Endothelial cell of umbilical vein (primary cell): ENCODE measurements around the gene MC5R. TPM values are rescaled to one million over a fixed set of nuclear protein-coding genes. Genes with fewer than 3 reads are reported as not detected.

Source experiments
- Bru-seq: library from RNA; stranded (reverse); fragments of 400-500 nt; gene quantifications from one replicate; lab custom pipeline; 2021; lab: Mats Ljungman, UMichigan
- BruChase-seq, 2 experiments: library from RNA; stranded (reverse); fragments of 400-500 nt; gene quantifications; one replicate each; lab custom pipeline; 2021; lab: Mats Ljungman, UMichigan
- BruUV-seq: library from RNA; stranded (reverse); fragments of 400-500 nt; replicated peaks from 2 replicates; lab custom pipeline; 2021; lab: Mats Ljungman, UMichigan
- CTCF ChIA-PET: fragments of 300-600, 350-600 bp; sonication (Branson Sonifier 250); formaldehyde crosslinking; loops from one replicate; lab custom pipeline; 2021; ENCODE audit warnings: antibody characterized with exemption, inconsistent platforms; lab: Charles Lee
- POLR2A ChIA-PET: fragments of 300-600, 350-600 bp; sonication (Branson Sonifier 250); formaldehyde crosslinking; loops from one replicate; lab custom pipeline; 2021; ENCODE audit warnings: antibody characterized with exemption, inconsistent platforms; lab: Charles Lee
- DNase-seq: peaks from one replicate; pipeline ENCODE4 v3.0.0-alpha.2; 2011; ENCODE audit warnings: low read depth, low spot score
- FAIRE-seq: peaks from 2 replicates; lab custom pipeline; 2011; peaks lifted over from hg19 to GRCh38; lab: Jason Lieb, UNC
- H2AFZ ChIP-seq: 2 replicates; pipeline ENCODE4 v1.6.0; 2012; ENCODE audit warnings: low read depth, low read length, control low read depth, inconsistent platforms
- H3K27ac ChIP-seq: 2 replicates; pipeline ENCODE4 v1.5.1; 2011; ENCODE audit warnings: low read depth, mild to moderate bottlenecking, control low read depth, low read length, moderate library complexity; ENCODE audit not compliant: insufficient read depth
- H3K27me3 ChIP-seq, 2 experiments: 2 replicates each; pipeline versions ENCODE4 v1.6.0 to v1.6.1; 2011; ENCODE audit warnings: low read length in 2 of 2, mixed read lengths in 1 of 2; ENCODE audit not compliant: control insufficient read depth in 2 of 2, insufficient read depth in 2 of 2
- H3K36me3 ChIP-seq, 2 experiments: 2 replicates in 1 of 2; 3 replicates in 1 of 2; pipeline ENCODE4 v1.5.1; 2011; ENCODE audit warnings: low read length in 2 of 2, mild to moderate bottlenecking in 1 of 2, moderate library complexity in 1 of 2; ENCODE audit not compliant: control insufficient read depth in 2 of 2, insufficient read depth in 2 of 2; ENCODE audit errors: extremely low read depth in 1 of 2
- H3K4me1 ChIP-seq: 3 replicates; pipeline ENCODE4 v1.5.1; 2011; ENCODE audit warnings: mild to moderate bottlenecking, low read length; ENCODE audit not compliant: control insufficient read depth, insufficient read depth; ENCODE audit errors: extremely low read depth
- H3K4me2 ChIP-seq: 2 replicates; pipeline ENCODE4 v1.6.1; 2011; ENCODE audit warnings: low read length, control low read depth, mixed read lengths; ENCODE audit not compliant: insufficient read depth
- H3K4me3 ChIP-seq, 3 experiments: fragments of 200-600 bp in 1 of 3; sonication (generic), shearing (Covaris generic) in 1 of 3; replicated peaks in 1 of 3; 2 replicates each; pipeline ENCODE4 v1.5.1; 2011 to 2016; ENCODE audit warnings: control low read depth in 3 of 3, low read length in 3 of 3, mild to moderate bottlenecking in 2 of 3, inconsistent platforms in 1 of 3, low read depth in 1 of 3, moderate library complexity in 1 of 3; ENCODE audit not compliant: insufficient read depth in 1 of 3
- H3K79me2 ChIP-seq: 2 replicates; pipeline ENCODE4 v1.6.0; 2012; ENCODE audit warnings: low read length, inconsistent platforms; ENCODE audit not compliant: control insufficient read depth, insufficient read depth
- H3K9ac ChIP-seq: replicated peaks from 2 replicates; pipeline ENCODE3; 2011; ENCODE audit warnings: low read length, control low read depth; ENCODE audit not compliant: insufficient read depth; ENCODE audit errors: extremely low read depth
- H3K9me1 ChIP-seq: replicated peaks from 3 replicates; pipeline ENCODE4 v1.6.0; 2011; ENCODE audit warnings: mild to moderate bottlenecking, low read length; ENCODE audit not compliant: control insufficient read depth, insufficient read depth; ENCODE audit errors: extremely low read depth
- H3K9me3 ChIP-seq: replicated peaks from 2 replicates; pipeline ENCODE4 v1.5.1; 2012; ENCODE audit warnings: low read length, inconsistent platforms; ENCODE audit not compliant: control insufficient read depth, insufficient read depth
- H4K20me1 ChIP-seq: replicated peaks from 2 replicates; pipeline ENCODE3; 2011; ENCODE audit warnings: mild to moderate bottlenecking, low read length; ENCODE audit not compliant: control insufficient read depth, insufficient read depth; ENCODE audit errors: extremely low read depth
- EZH2 ChIP-seq: IDR thresholded peaks from 2 replicates; pipeline ENCODE4 v1.6.1; 2012; ENCODE audit warnings: borderline replicate concordance, low read depth, mild to moderate bottlenecking, moderate library complexity, low read length, inconsistent platforms; ENCODE audit not compliant: severe bottlenecking
- FOS ChIP-seq: IDR thresholded peaks from 2 replicates; pipeline ENCODE4 v1.6.1; 2011; ENCODE audit warnings: mild to moderate bottlenecking, low read length, moderate library complexity, borderline replicate concordance; ENCODE audit not compliant: insufficient read depth
- GATA2 ChIP-seq: IDR thresholded peaks from 2 replicates; pipeline ENCODE4 v1.7.0; 2011; ENCODE audit warnings: low read depth, mild to moderate bottlenecking, moderate library complexity, mixed read lengths, low read length; ENCODE audit not compliant: insufficient read length, insufficient read depth
- JUN ChIP-seq: IDR thresholded peaks from 2 replicates; pipeline ENCODE4 v1.6.1; 2011; ENCODE audit warnings: borderline replicate concordance, low read depth; ENCODE audit not compliant: insufficient read length, insufficient read depth
- MYC ChIP-seq: IDR thresholded peaks from one replicate; pipeline ENCODE4 v1.6.1; 2011; ENCODE audit warnings: mild to moderate bottlenecking, low read depth, low read length
- POLR2A ChIP-seq: IDR thresholded peaks from 2 replicates; pipeline ENCODE4 v1.6.1; 2012; ENCODE audit warnings: low read depth, mild to moderate bottlenecking, control low read depth, low read length
- POLR2AphosphoS5 ChIP-seq: IDR thresholded peaks from 2 replicates; pipeline ENCODE4 v1.6.1; 2012; ENCODE audit warnings: low read depth, mild to moderate bottlenecking, control low read depth, low read length, moderate library complexity; ENCODE audit not compliant: insufficient read depth
- dilution Hi-C: fragments of 300-500 bp; cut with MboI; formaldehyde crosslinking; loops from one replicate; pipeline ENCODE4 v1.15.0; 2019; ENCODE audit warnings: low sequenced_read_pairs; ENCODE audit not compliant: extremely low pct_ligation_motif_present
- intact Hi-C: fragments of 100-400 bp; cut with micrococcal nuclease; formaldehyde crosslinking; loops from one replicate; pipeline ENCODE4 v1.10.0; 2022
- long read RNA-seq: library from polyadenylated mRNA; stranded (forward); transcript quantifications from one replicate; pipeline ENCODE4 v2.0.0, GENCODE V29; 2021
- polyA minus RNA-seq, 3 experiments: library from RNA; depleted of rRNA, polyadenylated mRNA; stranded (reverse); fragments of >200 nt; gene quantifications; 1 replicate in 1 of 3; 2 replicates in 2 of 3; pipeline ENCODE4 v1.2.3, GENCODE V29; 2011
- polyA plus RNA-seq, 4 experiments: library from polyadenylated mRNA; depleted of rRNA in 3 of 4; stranded (reverse) in 3 of 4; unstranded in 1 of 4; fragments of >200 nt; gene quantifications; 2 replicates each; pipeline versions ENCODE4 v1.2.1 to v1.2.3, GENCODE V29; 2011 to 2012; ENCODE audit warnings: missing spikeins in 1 of 4
- total RNA-seq: library from RNA; stranded (reverse); gene quantifications from 2 replicates; pipeline ENCODE4 v1.2.3, GENCODE V29; 2021
- TF ChIP-seq, protein P1 (sequence below), 2 donors: IDR thresholded peaks; 1 replicate in 1 of 2; 2 replicates in 1 of 2; pipeline ENCODE4 v1.5.1; 2011; ENCODE audit warnings: low read length in 2 of 2, mild to moderate bottlenecking in 2 of 2, moderate library complexity in 2 of 2, control low read depth in 1 of 2, inconsistent platforms in 1 of 2, low read depth in 1 of 2; ENCODE audit not compliant: insufficient read depth in 1 of 2; ENCODE audit errors: extremely low read depth in 1 of 2
- TF ChIP-seq, protein P2 (sequence below): IDR thresholded peaks from 2 replicates; pipeline ENCODE4 v1.6.1; 2011; ENCODE audit not compliant: insufficient read depth, insufficient read length

MC5R gene
- total RNA-seq = not detected in 2 replicates
- polyA plus RNA-seq = not detected in 2 replicates
- polyA plus RNA-seq (2011; cell fraction: cytosol; rRNA removed) = not detected in 2 replicates
- not detected in 2 replicates for polyA plus RNA-seq (2011; cell fraction: nucleus; rRNA removed)
- polyA plus RNA-seq (2012) = not detected in 2 replicates
- polyA minus RNA-seq = not detected in 2 replicates
- not detected for polyA minus RNA-seq (2011; cell fraction: cytosol; rRNA and poly(A)+ RNA removed)
- not detected in 2 replicates for polyA minus RNA-seq (2011; cell fraction: nucleus; rRNA and poly(A)+ RNA removed)
- Bru-seq, nascent RNA = not detected
- BruChase-seq, experiment 1, labeled RNA remaining after a 6-hour chase = not detected
- not detected for BruChase-seq, experiment 2, labeled RNA remaining after a 2-hour chase
- long read RNA-seq = 0 reads

DNA sequence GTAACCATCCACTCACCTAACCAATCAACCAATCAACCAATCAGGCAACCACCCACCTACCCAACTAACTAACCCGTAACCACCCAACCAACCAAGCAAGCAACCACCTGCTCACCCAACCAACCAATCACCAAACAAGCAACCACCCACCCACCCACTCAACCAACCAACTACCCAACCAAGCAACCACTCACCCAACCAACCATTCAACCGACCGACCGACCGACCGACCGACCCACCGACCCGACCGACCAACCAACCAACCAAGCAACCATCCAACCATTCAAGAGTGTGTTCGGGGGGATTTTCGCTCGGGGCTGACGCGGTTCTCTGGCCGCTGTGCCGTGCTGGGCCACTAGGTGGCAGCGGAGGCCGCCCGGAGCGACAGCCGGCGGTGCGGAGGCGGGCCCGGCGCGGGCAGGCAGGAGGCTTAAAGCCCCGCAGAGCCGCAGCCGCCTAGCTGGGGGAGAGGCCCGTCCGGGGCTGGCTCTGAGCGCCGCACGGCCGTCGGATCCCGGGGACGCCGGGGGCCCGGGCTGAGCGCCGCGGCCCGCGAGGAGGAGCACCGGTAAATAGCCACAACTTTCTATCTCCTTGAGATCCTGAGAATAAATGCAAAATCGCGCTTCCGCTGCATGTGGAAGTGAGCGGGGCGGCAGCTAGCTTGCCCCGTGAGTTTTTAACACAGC lies at the start of gene MC5R:
TSS of gene MC5R (plus strand) at position 443 of the 689 bp plus-strand sequence. CDS start 1,617 bp downstream, outside the sequence.
- Histone ChIP-seq H3K4me1 (no peaks in the 10 kb centered on the region), H4K20me1 (no peaks in the 10 kb centered on the region), H3K4me2 (peak within 1 kb of the TSS; percentile 46), H3K36me3 (no peaks in the 10 kb centered on the region), H3K27ac (no peak within 1 kb of the TSS), H3K9me1 (no peaks in the 10 kb centered on the region), H3K79me2 (no peaks in the 10 kb centered on the region), H3K4me3 (peak within 1 kb of the TSS in 1 of 3 experiments; percentile 18), H3K9ac (no peak within 1 kb of the TSS), H3K27me3 (peaks cover 4 to 5% of the 10 kb centered on the region in 2 experiments), H2AFZ (peak within 1 kb of the TSS; percentile 39), H3K9me3 (no peaks in the 10 kb centered on the region)
- intact Hi-C loops (loop anchor here (1.0 to 5.0 kb wide), 2 partner anchors 262 to 573 kb away; no protein-coding TSS in a partner anchor), dilution Hi-C loops (no loop called here)
- ChIA-PET POLR2A (no interaction called here), CTCF (interaction anchor here (0.6 to 1.8 kb wide), 7 partner anchors 9 to 262 kb away, joined by 3 to 17 read pairs (median 4); no protein-coding TSS in a partner anchor)
- FAIRE-seq (peak; percentile 4), DNase-seq (peak; percentile 53)
- no peak for TF ChIP-seq MYC
- TF ChIP-seq, protein P1, sequence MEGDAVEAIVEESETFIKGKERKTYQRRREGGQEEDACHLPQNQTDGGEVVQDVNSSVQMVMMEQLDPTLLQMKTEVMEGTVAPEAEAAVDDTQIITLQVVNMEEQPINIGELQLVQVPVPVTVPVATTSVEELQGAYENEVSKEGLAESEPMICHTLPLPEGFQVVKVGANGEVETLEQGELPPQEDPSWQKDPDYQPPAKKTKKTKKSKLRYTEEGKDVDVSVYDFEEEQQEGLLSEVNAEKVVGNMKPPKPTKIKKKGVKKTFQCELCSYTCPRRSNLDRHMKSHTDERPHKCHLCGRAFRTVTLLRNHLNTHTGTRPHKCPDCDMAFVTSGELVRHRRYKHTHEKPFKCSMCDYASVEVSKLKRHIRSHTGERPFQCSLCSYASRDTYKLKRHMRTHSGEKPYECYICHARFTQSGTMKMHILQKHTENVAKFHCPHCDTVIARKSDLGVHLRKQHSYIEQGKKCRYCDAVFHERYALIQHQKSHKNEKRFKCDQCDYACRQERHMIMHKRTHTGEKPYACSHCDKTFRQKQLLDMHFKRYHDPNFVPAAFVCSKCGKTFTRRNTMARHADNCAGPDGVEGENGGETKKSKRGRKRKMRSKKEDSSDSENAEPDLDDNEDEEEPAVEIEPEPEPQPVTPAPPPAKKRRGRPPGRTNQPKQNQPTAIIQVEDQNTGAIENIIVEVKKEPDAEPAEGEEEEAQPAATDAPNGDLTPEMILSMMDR (IDR thresholded peaks at IDR 0.05; ENCODE audit: extremely low read depth in 1 of 2, insufficient read depth in 1 of 2, low read depth in 1 of 2, low read length in 2 of 2) = peak; percentile 89 to 95
- no TSS peak for BruUV-seq

DNA sequence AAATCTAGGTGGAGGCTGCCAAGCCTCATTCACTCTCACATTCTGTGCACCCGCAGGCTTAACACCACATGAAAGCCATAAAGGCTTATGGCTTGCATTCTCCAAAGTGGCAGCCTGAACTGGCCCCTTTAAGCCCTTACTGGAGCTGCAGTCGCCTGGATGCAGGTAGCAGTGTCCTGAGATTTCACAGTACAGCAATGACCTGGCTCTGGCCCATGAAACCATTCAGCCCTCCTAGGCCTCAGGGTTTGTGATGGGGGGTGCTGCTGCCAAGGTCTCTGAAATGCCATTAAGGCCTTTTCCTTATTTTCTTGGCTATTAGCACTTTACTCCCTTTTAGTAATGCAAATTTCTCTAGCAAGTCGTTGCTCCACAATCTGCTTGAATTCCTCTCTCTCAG lies 48.9 kb upstream of the MC5R start:
- CTCF ChIA-PET = no interaction called here
- Histone ChIP-seq H2AFZ (no peak overlapping the region), H3K27ac (no peak overlapping the region), H3K79me2 (no peaks in the 10 kb centered on the region), H3K36me3 (no peaks in the 10 kb centered on the region), H3K4me3 (no peak overlapping the region), H4K20me1 (no peaks in the 10 kb centered on the region), H3K4me2 (no peak overlapping the region), H3K9me1 (no peaks in the 10 kb centered on the region), H3K27me3 (no peaks in the 10 kb centered on the region), H3K9ac (no peak overlapping the region), H3K9me3 (no peaks in the 10 kb centered on the region), H3K4me1 (no peaks in the 10 kb centered on the region)
- TF ChIP-seq, protein P1 (IDR thresholded peaks at IDR 0.05; ENCODE audit: extremely low read depth in 1 of 2, insufficient read depth in 1 of 2, low read depth in 1 of 2, low read length in 2 of 2) = no peak
- TF ChIP-seq MYC (no peak), POLR2A (no peak), GATA2 (no peak), JUN (no peak), FOS (no peak), EZH2 (no peak), POLR2AphosphoS5 (no peak)
- TF ChIP-seq, protein P2, sequence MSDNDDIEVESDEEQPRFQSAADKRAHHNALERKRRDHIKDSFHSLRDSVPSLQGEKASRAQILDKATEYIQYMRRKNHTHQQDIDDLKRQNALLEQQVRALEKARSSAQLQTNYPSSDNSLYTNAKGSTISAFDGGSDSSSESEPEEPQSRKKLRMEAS = no peak
- DNase-seq = no peak
- dilution Hi-C loops (no loop called here), intact Hi-C loops (no loop called here)
- POLR2A ChIA-PET = no interaction called here
- no TSS peak for BruUV-seq
- FAIRE-seq = no peak
